ENCODE results near the gene LEAP2.

Gene LEAP2

GRCh38 chr5:132830436-132831094, 42.9 kb upstream of the LEAP2 start, which contains the start of gene SHROOM1:
Gene SHROOM1, minus strand, starts transcription at chr5:132830647. Its CDS starts 4,507 bp downstream, at chr5:132826140.
- Histone ChIP-seq H3K36me3 (ENCODE audit: control insufficient read depth in 2 of 2, insufficient read depth in 2 of 2, low read length in 2 of 2) (peaks cover 0 to 8% of the 10 kb centered on the region in 2 donors), H3K9me3 (ENCODE audit: control insufficient read depth in 2 of 2, low read length in 2 of 2) (no peaks in the 10 kb centered on the region), H3K4me1 (ENCODE audit: control insufficient read depth in 2 of 2, insufficient read depth in 2 of 2, low read length in 2 of 2) (peaks cover 18 to 29% of the 10 kb centered on the region in 2 donors), H3K27me3 (ENCODE audit: control insufficient read depth in 2 of 2, insufficient read depth in 2 of 2, low read length in 2 of 2) (no peaks in the 10 kb centered on the region), H3K4me3 (ENCODE audit: low read length in 2 of 2) (peak within 1 kb of the TSS; percentile 70 to 85), H3K27ac (ENCODE audit: low read depth in 2 of 2, low read length in 2 of 2) (peak within 1 kb of the TSS; percentile 90 to 94), H3K9ac (ENCODE audit: low read depth in 1 of 2, low read length in 2 of 2) (peak within 1 kb of the TSS; percentile 71 to 90)

- H3K27me3 ChIP-seq (ENCODE audit: control insufficient read depth in 2 of 2, insufficient read depth in 2 of 2, low read length in 2 of 2), result no peaks in the 10 kb centered on the region
- H3K4me1 ChIP-seq (ENCODE audit: control insufficient read depth in 2 of 2, insufficient read depth in 2 of 2, low read length in 2 of 2), result peaks cover 23 to 35% of the 10 kb centered on the region in 2 donors
- H3K9ac ChIP-seq (ENCODE audit: low read depth in 1 of 2, low read length in 2 of 2), result peak overlapping the region; percentile 70 to 71
- peak overlapping the region; percentile 90 to 94 for H3K27ac ChIP-seq (ENCODE audit: low read depth in 2 of 2, low read length in 2 of 2)
- H3K9me3 ChIP-seq (ENCODE audit: control insufficient read depth in 2 of 2, low read length in 2 of 2), result no peaks in the 10 kb centered on the region
- H3K36me3 ChIP-seq (ENCODE audit: control insufficient read depth in 2 of 2, insufficient read depth in 2 of 2, low read length in 2 of 2), result peaks cover 0 to 5% of the 10 kb centered on the region in 2 donors
- H3K4me3 ChIP-seq (ENCODE audit: low read length in 2 of 2), result peak overlapping the region; percentile 70 to 85
Measured at GRCh38 chr5:132831095-132831860, 42.2 kb upstream of the LEAP2 start.

- H3K27me3 ChIP-seq (ENCODE audit: control insufficient read depth in 2 of 2, insufficient read depth in 2 of 2, low read length in 2 of 2), result no peaks in the 10 kb centered on the region
- H3K9ac ChIP-seq (ENCODE audit: low read depth in 1 of 2, low read length in 2 of 2), result no peak overlapping the region
- H3K36me3 ChIP-seq (ENCODE audit: control insufficient read depth in 2 of 2, insufficient read depth in 2 of 2, low read length in 2 of 2), result peaks cover 0 to 1% of the 10 kb centered on the region in 2 donors
- H3K27ac ChIP-seq (ENCODE audit: low read depth in 2 of 2, low read length in 2 of 2), result no peak overlapping the region
- no peaks in the 10 kb centered on the region for H3K9me3 ChIP-seq (ENCODE audit: control insufficient read depth in 2 of 2, low read length in 2 of 2)
- peaks cover 28 to 47% of the 10 kb centered on the region in 2 donors for H3K4me1 ChIP-seq (ENCODE audit: control insufficient read depth in 2 of 2, insufficient read depth in 2 of 2, low read length in 2 of 2)
- no peak overlapping the region for H3K4me3 ChIP-seq (ENCODE audit: low read length in 2 of 2)
Measured at GRCh38 chr5:132832612-132833011, 40.9 kb upstream of the LEAP2 start.

GRCh38 chr5:132834057-132834456, 39.4 kb upstream of the LEAP2 start:
- Histone ChIP-seq H3K36me3 (ENCODE audit: control insufficient read depth in 2 of 2, insufficient read depth in 2 of 2, low read length in 2 of 2) (no peaks in the 10 kb centered on the region), H3K9me3 (ENCODE audit: control insufficient read depth in 2 of 2, low read length in 2 of 2) (no peaks in the 10 kb centered on the region), H3K27ac (ENCODE audit: low read depth in 2 of 2, low read length in 2 of 2) (no peak overlapping the region), H3K4me1 (ENCODE audit: control insufficient read depth in 2 of 2, insufficient read depth in 2 of 2, low read length in 2 of 2) (peaks cover 33 to 53% of the 10 kb centered on the region in 2 donors), H3K9ac (ENCODE audit: low read depth in 1 of 2, low read length in 2 of 2) (no peak overlapping the region), H3K27me3 (ENCODE audit: control insufficient read depth in 2 of 2, insufficient read depth in 2 of 2, low read length in 2 of 2) (no peaks in the 10 kb centered on the region), H3K4me3 (ENCODE audit: low read length in 2 of 2) (no peak overlapping the region)

- Histone ChIP-seq H3K36me3 (ENCODE audit: control insufficient read depth in 2 of 2, insufficient read depth in 2 of 2, low read length in 2 of 2) (no peaks in the 10 kb centered on the region), H3K9ac (ENCODE audit: low read depth in 1 of 2, low read length in 2 of 2) (no peak overlapping the region), H3K27ac (ENCODE audit: low read depth in 2 of 2, low read length in 2 of 2) (peak overlapping the region; percentile 57 to 93), H3K9me3 (ENCODE audit: control insufficient read depth in 2 of 2, low read length in 2 of 2) (no peaks in the 10 kb centered on the region), H3K4me3 (ENCODE audit: low read length in 2 of 2) (no peak overlapping the region), H3K27me3 (ENCODE audit: control insufficient read depth in 2 of 2, insufficient read depth in 2 of 2, low read length in 2 of 2) (no peaks in the 10 kb centered on the region), H3K4me1 (ENCODE audit: control insufficient read depth in 2 of 2, insufficient read depth in 2 of 2, low read length in 2 of 2) (peaks cover 46 to 57% of the 10 kb centered on the region in 2 donors)
Measured at GRCh38 chr5:132836852-132837251, 36.6 kb upstream of the LEAP2 start.

GRCh38 chr5:132837868-132838267, 35.6 kb upstream of the LEAP2 start:
- Histone ChIP-seq H3K4me1 (ENCODE audit: control insufficient read depth in 2 of 2, insufficient read depth in 2 of 2, low read length in 2 of 2) (peaks cover 46 to 57% of the 10 kb centered on the region in 2 donors), H3K9ac (ENCODE audit: low read depth in 1 of 2, low read length in 2 of 2) (peak overlapping the region; percentile 61), H3K27me3 (ENCODE audit: control insufficient read depth in 2 of 2, insufficient read depth in 2 of 2, low read length in 2 of 2) (no peaks in the 10 kb centered on the region), H3K27ac (ENCODE audit: low read depth in 2 of 2, low read length in 2 of 2) (peak overlapping the region; percentile 91 to 93), H3K4me3 (ENCODE audit: low read length in 2 of 2) (peak overlapping the region in 1 of 2 donors; percentile 39), H3K9me3 (ENCODE audit: control insufficient read depth in 2 of 2, low read length in 2 of 2) (no peaks in the 10 kb centered on the region), H3K36me3 (ENCODE audit: control insufficient read depth in 2 of 2, insufficient read depth in 2 of 2, low read length in 2 of 2) (no peaks in the 10 kb centered on the region)

GRCh38 chr5:132838516-132839282, 34.8 kb upstream of the LEAP2 start:
- H3K36me3 ChIP-seq (ENCODE audit: control insufficient read depth in 2 of 2, insufficient read depth in 2 of 2, low read length in 2 of 2), result no peaks in the 10 kb centered on the region
- H3K9ac ChIP-seq (ENCODE audit: low read depth in 1 of 2, low read length in 2 of 2), result peak overlapping the region; percentile 40 to 54
- no peaks in the 10 kb centered on the region for H3K27me3 ChIP-seq (ENCODE audit: control insufficient read depth in 2 of 2, insufficient read depth in 2 of 2, low read length in 2 of 2)
- H3K4me1 ChIP-seq (ENCODE audit: control insufficient read depth in 2 of 2, insufficient read depth in 2 of 2, low read length in 2 of 2), result peaks cover 46 to 57% of the 10 kb centered on the region in 2 donors
- peak overlapping the region; percentile 91 to 93 for H3K27ac ChIP-seq (ENCODE audit: low read depth in 2 of 2, low read length in 2 of 2)
- H3K4me3 ChIP-seq (ENCODE audit: low read length in 2 of 2), result peak overlapping the region; percentile 5 to 39
- no peaks in the 10 kb centered on the region for H3K9me3 ChIP-seq (ENCODE audit: control insufficient read depth in 2 of 2, low read length in 2 of 2)

GRCh38 chr5:132839426-132840301, 33.8 kb upstream of the LEAP2 start:
- peak overlapping the region; percentile 38 to 40 for H3K9ac ChIP-seq (ENCODE audit: low read depth in 1 of 2, low read length in 2 of 2)

GRCh38 chr5:132840313-132840712, 33.2 kb upstream of the LEAP2 start:
- Histone ChIP-seq H3K9ac (ENCODE audit: low read depth in 1 of 2, low read length in 2 of 2) (peak overlapping the region in 1 of 2 donors; percentile 35), H3K4me3 (ENCODE audit: low read length in 2 of 2) (peak overlapping the region in 1 of 2 donors; percentile 44), H3K4me1 (ENCODE audit: control insufficient read depth in 2 of 2, insufficient read depth in 2 of 2, low read length in 2 of 2) (peaks cover 46 to 55% of the 10 kb centered on the region in 2 donors), H3K36me3 (ENCODE audit: control insufficient read depth in 2 of 2, insufficient read depth in 2 of 2, low read length in 2 of 2) (no peaks in the 10 kb centered on the region), H3K27me3 (ENCODE audit: control insufficient read depth in 2 of 2, insufficient read depth in 2 of 2, low read length in 2 of 2) (no peaks in the 10 kb centered on the region), H3K9me3 (ENCODE audit: control insufficient read depth in 2 of 2, low read length in 2 of 2) (no peaks in the 10 kb centered on the region), H3K27ac (ENCODE audit: low read depth in 2 of 2, low read length in 2 of 2) (peak overlapping the region; percentile 91 to 93)

More at GRCh38 chr5:132839426-132840301, 33.8 kb upstream of the LEAP2 start:
- Histone ChIP-seq H3K9me3 (ENCODE audit: control insufficient read depth in 2 of 2, low read length in 2 of 2) (no peaks in the 10 kb centered on the region), H3K4me1 (ENCODE audit: control insufficient read depth in 2 of 2, insufficient read depth in 2 of 2, low read length in 2 of 2) (peaks cover 46 to 57% of the 10 kb centered on the region in 2 donors), H3K27ac (ENCODE audit: low read depth in 2 of 2, low read length in 2 of 2) (peak overlapping the region; percentile 91 to 93), H3K4me3 (ENCODE audit: low read length in 2 of 2) (peak overlapping the region in 1 of 2 donors; percentile 5), H3K27me3 (ENCODE audit: control insufficient read depth in 2 of 2, insufficient read depth in 2 of 2, low read length in 2 of 2) (no peaks in the 10 kb centered on the region), H3K36me3 (ENCODE audit: control insufficient read depth in 2 of 2, insufficient read depth in 2 of 2, low read length in 2 of 2) (no peaks in the 10 kb centered on the region)
